Hepatocyte (in vitro differentiated cells): Measurements from ENCODE around the gene RSPH9. TPM values are rescaled to one million over a fixed set of nuclear protein-coding genes. Genes with fewer than 3 reads are reported as not detected.

Experiments used
- DNase-seq: peaks from one replicate; pipeline ENCODE4 v3.0.0-alpha.2; 2016; ENCODE audit warnings: low spot score
- H2AFZ ChIP-seq: fragments of 200-600 bp; sonication (generic); 2 replicates; pipeline ENCODE4 v1.6.0; 2016; ENCODE audit warnings: antibody characterized with exemption, mild to moderate bottlenecking
- H3K27ac ChIP-seq: fragments of 200-600 bp; sonication (generic); 2 replicates; pipeline ENCODE4 v1.5.1; 2016; ENCODE audit warnings: mild to moderate bottlenecking
- H3K27me3 ChIP-seq: fragments of 200-600 bp; sonication (generic); 2 replicates; pipeline ENCODE4 v1.6.1; 2016
- H3K36me3 ChIP-seq: fragments of 200-600 bp; sonication (generic); replicated peaks from 2 replicates; pipeline ENCODE4 v1.5.1; 2016; ENCODE audit warnings: low read depth; ENCODE audit not compliant: insufficient read depth
- H3K4me1 ChIP-seq: fragments of 200-600 bp; sonication (generic); 2 replicates; pipeline ENCODE4 v1.5.1; 2016; ENCODE audit warnings: mild to moderate bottlenecking, moderate library complexity; ENCODE audit not compliant: insufficient read depth
- H3K4me2 ChIP-seq: fragments of 200-600 bp; sonication (generic); 2 replicates; pipeline ENCODE4 v1.6.0; 2016
- H3K4me3 ChIP-seq: fragments of 200-600 bp; sonication (generic); 2 replicates; pipeline ENCODE4 v1.5.1; 2016; ENCODE audit warnings: mild to moderate bottlenecking
- H3K79me2 ChIP-seq: fragments of 200-600 bp; sonication (generic); 2 replicates; pipeline ENCODE4 v1.6.0; 2017; ENCODE audit warnings: mild to moderate bottlenecking
- H3K9me2 ChIP-seq: fragments of 200-600 bp; sonication (generic); replicated peaks from 2 replicates; pipeline ENCODE4 v1.6.0; 2017; ENCODE audit warnings: mild to moderate bottlenecking; ENCODE audit not compliant: insufficient read depth
- H3K9me3 ChIP-seq: fragments of 200-600 bp; sonication (generic); 2 replicates; pipeline ENCODE4 v1.5.1; 2016; ENCODE audit warnings: low read depth, mild to moderate bottlenecking
- H4K20me1 ChIP-seq: fragments of 200-600 bp; sonication (generic); 2 replicates; pipeline ENCODE4 v1.6.0; 2016; ENCODE audit warnings: mild to moderate bottlenecking; ENCODE audit not compliant: insufficient read depth, poor library complexity, severe bottlenecking
- EZH2 ChIP-seq: fragments of 200-600 bp; sonication (generic); IDR thresholded peaks from 2 replicates; pipeline ENCODE4 v1.6.1; 2016; ENCODE audit warnings: antibody characterized with exemption, mild to moderate bottlenecking, borderline replicate concordance
- EZH2phosphoT487 ChIP-seq: fragments of 200-600 bp; sonication (generic); IDR thresholded peaks from one replicate; pipeline ENCODE4 v1.6.1; 2018; ENCODE audit warnings: antibody characterized with exemption, mild to moderate bottlenecking, low read depth, moderate library complexity; ENCODE audit not compliant: unreplicated experiment, severe bottlenecking
- WGBS: methylation state at CpG from one replicate; pipeline ENCODE4 v1.1.6; 2016; ENCODE audit warnings: low lambda C conversion rate; ENCODE audit errors: missing lambda C conversion rate; 5-methylcytosine and 5-hydroxymethylcytosine counted together
- polyA plus RNA-seq: library from polyadenylated mRNA; unstranded; fragments of >200 nt; fragmentation: Nextera tagmentation; extraction: Ambion mirVana; gene quantifications from 2 replicates; pipeline ENCODE4 v1.2.1, GENCODE V29; 2016
- total RNA-seq: library from RNA; depleted of rRNA; stranded (reverse); fragments of >200 nt; gene quantifications from 2 replicates; pipeline ENCODE4 v1.2.3, GENCODE V29; 2014
- TF ChIP-seq, protein P1 (sequence below): fragments of 200-600 bp; sonication (generic); IDR thresholded peaks from 2 replicates; pipeline ENCODE4 v1.5.1; 2016; ENCODE audit warnings: antibody characterized with exemption, mild to moderate bottlenecking; ENCODE audit not compliant: poor library complexity

Gene RSPH9
- total and polyA plus RNA-seq, 2 experiments from 2014 or later: 0.73 to 1.8 TPM

DNA sequence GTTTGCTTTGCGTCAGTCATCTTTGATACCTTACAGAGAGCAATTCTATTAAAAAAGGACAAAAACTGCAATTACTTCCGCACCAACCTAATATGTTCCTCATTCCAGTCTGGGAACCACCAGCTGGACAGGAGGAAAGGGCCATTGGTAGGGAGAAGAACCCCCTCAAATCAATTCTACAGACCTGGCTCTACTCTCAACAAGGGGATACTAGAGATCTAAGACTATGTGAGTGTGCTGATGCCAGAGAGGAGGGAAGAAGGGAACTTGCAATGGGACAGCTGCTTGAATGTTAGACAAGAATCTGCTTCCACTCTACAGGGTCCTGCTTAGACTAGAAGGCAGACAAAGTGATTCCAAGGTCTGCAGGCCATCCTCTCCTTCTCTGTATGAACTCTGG is 29.5 kb downstream of the RSPH9 start:
- Histone ChIP-seq H3K9me3 (no peaks in the 10 kb centered on the region), H3K4me2 (no peak overlapping the region), H3K79me2 (peaks cover 5% of the 10 kb centered on the region), H3K36me3 (no peaks in the 10 kb centered on the region), H3K4me3 (no peak overlapping the region), H2AFZ (no peak overlapping the region), H4K20me1 (no peaks in the 10 kb centered on the region), H3K27me3 (no peaks in the 10 kb centered on the region), H3K4me1 (peaks cover 11% of the 10 kb centered on the region), H3K9me2 (no peaks in the 10 kb centered on the region), H3K27ac (no peak overlapping the region)
- no peak for DNase-seq
- WGBS: 90% methylated on average over 2 of the region's 2 CpGs
- TF ChIP-seq EZH2: no peak
- TF ChIP-seq, protein P1, sequence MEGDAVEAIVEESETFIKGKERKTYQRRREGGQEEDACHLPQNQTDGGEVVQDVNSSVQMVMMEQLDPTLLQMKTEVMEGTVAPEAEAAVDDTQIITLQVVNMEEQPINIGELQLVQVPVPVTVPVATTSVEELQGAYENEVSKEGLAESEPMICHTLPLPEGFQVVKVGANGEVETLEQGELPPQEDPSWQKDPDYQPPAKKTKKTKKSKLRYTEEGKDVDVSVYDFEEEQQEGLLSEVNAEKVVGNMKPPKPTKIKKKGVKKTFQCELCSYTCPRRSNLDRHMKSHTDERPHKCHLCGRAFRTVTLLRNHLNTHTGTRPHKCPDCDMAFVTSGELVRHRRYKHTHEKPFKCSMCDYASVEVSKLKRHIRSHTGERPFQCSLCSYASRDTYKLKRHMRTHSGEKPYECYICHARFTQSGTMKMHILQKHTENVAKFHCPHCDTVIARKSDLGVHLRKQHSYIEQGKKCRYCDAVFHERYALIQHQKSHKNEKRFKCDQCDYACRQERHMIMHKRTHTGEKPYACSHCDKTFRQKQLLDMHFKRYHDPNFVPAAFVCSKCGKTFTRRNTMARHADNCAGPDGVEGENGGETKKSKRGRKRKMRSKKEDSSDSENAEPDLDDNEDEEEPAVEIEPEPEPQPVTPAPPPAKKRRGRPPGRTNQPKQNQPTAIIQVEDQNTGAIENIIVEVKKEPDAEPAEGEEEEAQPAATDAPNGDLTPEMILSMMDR: no peak
- no peak for TF ChIP-seq EZH2phosphoT487

DNA sequence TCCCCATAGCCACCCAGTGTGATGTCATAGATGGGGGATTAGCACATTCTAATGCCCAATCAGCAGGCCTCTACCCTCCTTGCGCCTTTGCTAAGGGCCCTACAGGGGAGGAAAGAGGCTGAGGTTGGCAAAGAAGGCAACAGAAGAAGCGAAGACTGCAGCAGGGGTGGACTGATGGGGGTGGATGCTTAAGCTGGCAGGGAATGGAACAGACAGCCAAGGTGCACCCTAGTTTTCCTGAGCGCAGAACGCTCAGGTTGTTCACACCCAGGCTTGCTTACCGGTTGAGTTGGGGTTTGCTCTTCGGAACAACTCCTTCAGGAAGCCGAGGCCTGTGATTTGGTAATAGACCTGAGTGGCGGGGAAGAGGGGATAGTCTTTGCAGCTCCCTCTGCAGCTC is 30.1 kb downstream of the RSPH9 start:
- peaks cover 11% of the 10 kb centered on the region for H3K4me1 ChIP-seq
- H3K27ac ChIP-seq: no peak overlapping the region
- H3K4me3 ChIP-seq: no peak overlapping the region
- WGBS: 99% methylated on average over 8 of the region's 8 CpGs
- TF ChIP-seq, protein P1: no peak
- no peak for TF ChIP-seq EZH2
- TF ChIP-seq EZH2phosphoT487: no peak
- H3K79me2 ChIP-seq: peaks cover 7% of the 10 kb centered on the region
- H3K27me3 ChIP-seq: no peaks in the 10 kb centered on the region
- no peak for DNase-seq
- no peaks in the 10 kb centered on the region for H4K20me1 ChIP-seq
- no peaks in the 10 kb centered on the region for H3K9me2 ChIP-seq
- no peaks in the 10 kb centered on the region for H3K36me3 ChIP-seq
- H3K4me2 ChIP-seq: no peak overlapping the region
- no peaks in the 10 kb centered on the region for H3K9me3 ChIP-seq
- no peak overlapping the region for H2AFZ ChIP-seq

DNA sequence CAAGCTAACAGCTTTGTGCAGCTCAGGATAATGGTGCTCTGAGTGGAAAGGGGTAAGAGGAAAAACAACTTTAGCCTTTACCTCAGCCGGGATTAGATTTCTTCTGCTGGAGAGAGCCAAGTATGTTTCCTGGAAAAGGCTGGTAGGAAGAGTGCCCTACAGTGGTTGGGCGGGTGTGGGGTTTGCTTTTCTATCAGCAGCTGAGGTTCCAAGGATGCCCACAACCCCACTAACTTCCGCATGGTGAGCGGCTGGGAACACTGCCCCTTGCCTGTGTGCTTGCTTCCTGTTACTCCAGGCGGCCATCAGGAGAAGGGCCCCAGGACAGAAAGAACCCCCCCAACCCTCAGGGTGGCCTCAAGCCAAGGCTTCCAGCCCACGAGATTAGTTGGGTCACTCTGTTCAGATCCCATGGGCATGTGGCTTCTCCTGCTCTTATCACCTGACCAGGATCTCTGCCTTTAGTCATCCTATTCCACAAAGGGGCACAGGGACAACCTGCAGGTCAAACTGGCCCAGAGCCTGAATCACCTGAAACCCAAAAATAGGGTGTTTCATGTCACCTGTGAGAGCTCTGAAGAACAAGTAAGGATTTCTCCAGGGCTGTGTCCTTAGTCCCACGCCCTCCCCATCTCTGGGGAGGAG is 32.2 kb downstream of the RSPH9 start:
- Histone ChIP-seq H4K20me1 (peaks cover 9% of the 10 kb centered on the region), H3K79me2 (peaks cover 23% of the 10 kb centered on the region), H3K4me3 (no peak overlapping the region), H3K27ac (peak overlapping the region; percentile 47), H3K4me2 (no peak overlapping the region), H3K27me3 (no peaks in the 10 kb centered on the region), H3K9me3 (no peaks in the 10 kb centered on the region), H2AFZ (no peak overlapping the region), H3K9me2 (no peaks in the 10 kb centered on the region), H3K4me1 (peaks cover 20% of the 10 kb centered on the region), H3K36me3 (no peaks in the 10 kb centered on the region)
- 95% methylated on average over 7 of the region's 7 CpGs for WGBS
- TF ChIP-seq, protein P1: no peak
- TF ChIP-seq EZH2phosphoT487 (no peak), EZH2 (no peak)
- no peak for DNase-seq

DNA sequence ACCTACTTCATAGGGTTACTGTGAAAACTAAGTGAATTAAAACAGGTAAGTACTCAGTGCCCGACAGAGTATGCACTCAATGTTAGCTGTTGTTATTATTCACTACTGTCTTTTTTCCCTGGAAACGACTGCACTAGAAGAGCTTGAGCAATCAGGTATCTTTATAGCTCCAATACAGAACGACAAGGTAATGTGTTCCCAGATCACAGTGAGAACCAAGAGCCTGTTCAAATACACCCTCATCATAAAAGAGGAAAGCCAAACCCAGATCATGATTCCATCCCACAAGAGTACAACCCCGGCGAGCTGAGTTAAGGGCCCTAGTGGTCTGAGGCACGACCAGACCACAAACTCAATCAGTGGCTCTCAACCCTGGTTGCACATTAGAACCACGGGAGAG is 32.9 kb downstream of the RSPH9 start:
- H3K27me3 ChIP-seq: no peaks in the 10 kb centered on the region
- 80% methylated on average over 7 of the region's 7 CpGs for WGBS
- no peak for TF ChIP-seq EZH2phosphoT487
- no peak for TF ChIP-seq EZH2
- TF ChIP-seq, protein P1: no peak
- no peaks in the 10 kb centered on the region for H3K9me2 ChIP-seq
- no peaks in the 10 kb centered on the region for H3K9me3 ChIP-seq
- no peak for DNase-seq
- H3K27ac ChIP-seq: peak overlapping the region; percentile 47
- peaks cover 30% of the 10 kb centered on the region for H3K79me2 ChIP-seq
- no peak overlapping the region for H3K4me2 ChIP-seq
- peaks cover 9% of the 10 kb centered on the region for H4K20me1 ChIP-seq
- H3K36me3 ChIP-seq: no peaks in the 10 kb centered on the region
- peaks cover 20% of the 10 kb centered on the region for H3K4me1 ChIP-seq
- H2AFZ ChIP-seq: no peak overlapping the region
- no peak overlapping the region for H3K4me3 ChIP-seq
